ENCODE data around the gene SVOP.

SVOP gene

GRCh38 chr12:108955225-108955835, 65.5 kb downstream of the SVOP start:
- ChIA-PET CTCF (interaction anchor here (2.3 to 3.1 kb wide), 2 partner anchors 9 to 71 kb away, joined by 5 to 9 read pairs; no protein-coding TSS in a partner anchor), POLR2A (no interaction called here)
- no peak for TF ChIP-seq CTCF (IDR thresholded peaks at IDR 0.05; ENCODE audit: control extremely low read depth, extremely low read depth, low read depth, missing control alignments)
- DNase-seq (ENCODE audit: extremely low spot score), result no peak

- ChIA-PET CTCF (interaction anchor here (0.6 to 2.4 kb wide), 54 partner anchors 9 to 411 kb away, joined by 3 to 21 read pairs (median 4); partner anchors contain the start of genes ALKBH2, DAO, ISCU and SART3), POLR2A (no interaction called here)
- peak; percentile 62 for DNase-seq (ENCODE audit: extremely low spot score)
- peak; percentile 81 for TF ChIP-seq CTCF (IDR thresholded peaks at IDR 0.05; ENCODE audit: control extremely low read depth, extremely low read depth, low read depth, missing control alignments)
These were observed 69.7 kb downstream of the SVOP start for GRCh38 chr12:108950991-108951739.

GRCh38 chr12:108949976-108950375, 70.9 kb downstream of the SVOP start:
- TF ChIP-seq CTCF (IDR thresholded peaks at IDR 0.05; ENCODE audit: control extremely low read depth, extremely low read depth, low read depth, missing control alignments), result no peak
- CTCF ChIA-PET, result interaction anchor here (0.9 to 2.4 kb wide), 18 partner anchors 8 to 410 kb away, joined by 3 to 21 read pairs (median 6); partner anchors contain the start of gene DAO
- no peak for DNase-seq (ENCODE audit: extremely low spot score)
- POLR2A ChIA-PET, result no interaction called here

- no peak for DNase-seq (ENCODE audit: extremely low spot score)
These were observed 72.5 kb downstream of the SVOP start for GRCh38 chr12:108948367-108948766.

GRCh38 chr12:108947097-108947496, 73.8 kb downstream of the SVOP start:
- DNase-seq (ENCODE audit: extremely low spot score), result no peak
- ChIA-PET CTCF (interaction anchor here (1.0 to 1.9 kb wide), 3 partner anchors 11 to 283 kb away, joined by 3 to 4 read pairs (median 4); no protein-coding TSS in a partner anchor), POLR2A (no interaction called here)
- TF ChIP-seq CTCF (IDR thresholded peaks at IDR 0.05; ENCODE audit: control extremely low read depth, extremely low read depth, low read depth, missing control alignments), result no peak

More at GRCh38 chr12:108948367-108948766, 72.5 kb downstream of the SVOP start:
- POLR2A ChIA-PET, result interaction anchor here (0.7 kb wide), 1 partner anchor 16 kb away, joined by 4 read pairs; no protein-coding TSS in a partner anchor
- CTCF ChIA-PET, result interaction anchor here (1.3 to 1.9 kb wide), 2 partner anchors 64 to 285 kb away, joined by 4 read pairs; no protein-coding TSS in a partner anchor
- no peak for TF ChIP-seq CTCF (IDR thresholded peaks at IDR 0.05; ENCODE audit: control extremely low read depth, extremely low read depth, low read depth, missing control alignments)

GRCh38 chr12:108940138-108940537, 80.7 kb downstream of the SVOP start:
- DNase-seq (ENCODE audit: extremely low spot score), result no peak
- TF ChIP-seq CTCF (IDR thresholded peaks at IDR 0.05; ENCODE audit: control extremely low read depth, extremely low read depth, low read depth, missing control alignments), result no peak
- CTCF ChIA-PET, result interaction anchor here (1.1 kb wide), 1 partner anchor 11 kb away, joined by 4 read pairs; no protein-coding TSS in a partner anchor
- POLR2A ChIA-PET, result no interaction called here

Measured in GM10248 (cell line).